A549 treated with AZD2906 at 1 μM for 4 hours (cell line): ENCODE measurements around the gene FOXF1. TPM values are rescaled to one million over a fixed set of nuclear protein-coding genes. Genes with fewer than 3 reads are reported as not detected.

Experiments
- total RNA-seq: library from RNA; stranded (reverse); fragments of 200-300 nt; extraction: Qiagen RNA extraction; gene quantifications from 5 replicates; pipeline ENCODE4 v1.2.3, GENCODE V29; 2022

Gene FOXF1
- not detected in 5 replicates for total RNA-seq

GRCh38 chr16:86510465-86511261, at the start of gene FOXF1:
Gene FOXF1, plus strand, starts transcription at chr16:86510527. Its CDS starts 43 bp downstream, at chr16:86510570.

GRCh38 chr16:86554917-86555703, 44.8 kb downstream of the FOXF1 start, which contains the start of gene MTHFSD:
Gene MTHFSD, minus strand, starts transcription at chr16:86555235. Its CDS starts 51 bp downstream, at chr16:86555184.

Other genes with a start within 250 kb of the FOXF1 start
- 9.4 to 11.5 TPM (median 11.2 TPM) in 5 replicates for gene MTHFSD, start 44.7 kb downstream of the FOXF1 start, total RNA-seq
- gene FOXC2, start 56.3 kb downstream of the FOXF1 start, total RNA-seq = 4.9 to 6.2 TPM (median 5.8 TPM) in 5 replicates
- 1.3 to 2.1 TPM (median 2.0 TPM) in 5 replicates for gene FOXL1, start 68.0 kb downstream of the FOXF1 start, total RNA-seq